Measurements from ENCODE around the gene NPFF. TPM values are rescaled to one million over a fixed set of nuclear protein-coding genes. Genes with fewer than 3 reads are reported as not detected.

NPFF gene
- total and polyA plus RNA-seq, 11 donors = not detected

- Histone ChIP-seq H3K27me3 (no peaks in the 10 kb centered on the region), H3K36me3 (peaks cover 0 to 100% (median 99%) of the 10 kb centered on the region in 9 donors), H3K9me3 (no peaks in the 10 kb centered on the region), H3K27ac (peak overlapping the region in 1 of 12 donors; percentile 13), H3K4me1 (peaks cover 0 to 55% (median 21%) of the 10 kb centered on the region in 12 donors), H3K4me3 (no peak overlapping the region)
- intact Hi-C loops (cut with DNase I) = no loop called here
- ATAC-seq (no peak), DNase-seq (no peak)
- WGBS, 4 donors = 59 to 71% (median 61%) methylated on average over 12 of the region's 12 CpGs
- TF ChIP-seq POLR2A (IDR thresholded peaks at IDR 0.05) = no peak
- TF ChIP-seq CTCF (IDR thresholded peaks at IDR 0.05) = no peak
These were observed 26.5 kb downstream of the NPFF start for GRCh38 chr12:53480491-53481442.

GRCh38 chr12:53479331-53479730, 28.0 kb downstream of the NPFF start:
- peaks cover 0 to 100% (median 99%) of the 10 kb centered on the region in 9 donors for H3K36me3 ChIP-seq
- no peaks in the 10 kb centered on the region for H3K9me3 ChIP-seq
- no peaks in the 10 kb centered on the region for H3K27me3 ChIP-seq
- peaks cover 0 to 69% (median 32%) of the 10 kb centered on the region in 12 donors for H3K4me1 ChIP-seq
- TF ChIP-seq CTCF (IDR thresholded peaks at IDR 0.05) (no peak), POLR2A (IDR thresholded peaks at IDR 0.05) (no peak)
- WGBS, 4 donors = 71 to 81% (median 76%) methylated on average over 5 of the region's 5 CpGs
- intact Hi-C loops (cut with DNase I) = no loop called here
- no peak overlapping the region for H3K4me3 ChIP-seq
- ATAC-seq (no peak), DNase-seq (no peak)
- H3K27ac ChIP-seq = peak overlapping the region in 1 of 12 donors; percentile 27

GRCh38 chr12:53478865-53479264, 28.4 kb downstream of the NPFF start:
- peak overlapping the region in 2 of 12 donors; percentile 27 to 47 for H3K27ac ChIP-seq
- ATAC-seq (no peak), DNase-seq (no peak)
- H3K36me3 ChIP-seq = peaks cover 0 to 100% (median 99%) of the 10 kb centered on the region in 9 donors
- intact Hi-C loops (cut with DNase I) = no loop called here
- H3K9me3 ChIP-seq = no peaks in the 10 kb centered on the region
- peaks cover 0 to 74% (median 37%) of the 10 kb centered on the region in 12 donors for H3K4me1 ChIP-seq
- WGBS, 4 donors = 44 to 60% (median 50%) methylated on average over 1 of the region's 1 CpG
- no peaks in the 10 kb centered on the region for H3K27me3 ChIP-seq
- no peak overlapping the region for H3K4me3 ChIP-seq
- TF ChIP-seq CTCF (IDR thresholded peaks at IDR 0.05) (no peak), POLR2A (IDR thresholded peaks at IDR 0.05) (no peak)

GRCh38 chr12:53476769-53477209, 30.5 kb downstream of the NPFF start:
- Histone ChIP-seq H3K27ac (peak overlapping the region in 1 of 12 donors; percentile 12), H3K4me3 (no peak overlapping the region), H3K36me3 (peaks cover 0 to 100% (median 100%) of the 10 kb centered on the region in 9 donors), H3K27me3 (no peaks in the 10 kb centered on the region), H3K4me1 (peaks cover 0 to 81% (median 51%) of the 10 kb centered on the region in 12 donors), H3K9me3 (no peaks in the 10 kb centered on the region)
- ATAC-seq (peak in 1 of 4 donors; percentile 43), DNase-seq (no peak)
- intact Hi-C loops (cut with DNase I) = no loop called here
- 50 to 62% (median 61%) methylated on average over 2 of the region's 2 CpGs for WGBS, 4 donors
- TF ChIP-seq POLR2A (IDR thresholded peaks at IDR 0.05) (no peak), CTCF (IDR thresholded peaks at IDR 0.05) (peak in 9 of 12 donors; percentile 8 to 47 (median 21))
